Measurements from ENCODE around the gene LPAR3.

DNA sequence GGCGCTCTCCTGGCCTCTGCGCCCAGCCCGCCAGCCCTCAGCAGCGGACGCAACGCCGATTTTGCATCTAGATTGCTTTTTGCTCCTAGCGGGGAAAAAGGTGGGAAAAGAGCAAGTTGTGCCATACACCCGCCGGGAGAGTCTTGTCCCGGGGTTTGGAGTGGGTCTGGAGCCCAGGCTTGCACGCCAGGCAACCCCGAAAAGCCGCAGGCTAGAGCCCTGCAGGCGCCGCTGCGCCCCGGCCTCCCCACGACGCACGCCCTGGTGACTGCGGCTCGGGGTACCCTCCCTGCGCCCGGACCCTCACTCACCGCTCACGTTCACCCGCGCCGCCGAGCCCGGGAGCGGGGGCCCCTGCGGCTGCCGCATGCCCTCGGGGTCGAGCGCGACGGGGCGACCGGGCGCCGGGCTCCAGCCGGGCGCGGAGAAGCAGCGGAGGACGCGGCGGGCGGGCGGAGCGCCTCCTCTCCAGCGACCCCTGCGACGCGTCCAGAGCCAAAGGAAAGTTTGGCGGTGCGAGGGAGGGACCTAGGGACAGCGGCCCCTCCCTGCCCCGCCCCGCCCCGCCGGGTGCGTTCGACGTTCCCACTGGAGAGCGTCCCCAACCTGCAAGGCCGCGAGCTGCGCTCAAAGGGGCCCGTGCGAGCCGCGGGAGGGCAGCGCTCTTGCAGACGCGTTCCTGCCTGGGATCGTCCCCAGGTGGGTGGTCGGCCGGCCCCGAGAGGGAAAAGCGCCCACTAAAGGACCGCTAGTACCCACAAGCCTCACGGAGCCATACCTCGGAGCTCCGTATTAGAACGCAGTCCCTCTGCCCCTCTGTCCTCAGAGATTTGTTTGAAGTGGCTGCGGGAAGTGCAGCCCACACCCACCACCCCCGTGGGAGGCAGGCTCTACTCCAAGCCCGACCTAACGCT, at the start of gene LPAR3:
- TF ChIP-seq PITX1 (CRISPR knock-in tag; IDR thresholded peaks at IDR 0.05) (no peak), ZNF318 (CRISPR knock-in tag; IDR thresholded peaks at IDR 0.05) (no peak), ZNF691 (CRISPR knock-in tag; IDR thresholded peaks at IDR 0.05; ENCODE audit: borderline replicate concordance, low read depth) (no peak), POLR2AphosphoS5 (IDR thresholded peaks at IDR 0.05; ENCODE audit: low read depth, low read length) (no peak)

Measured in HepG2 (cell line).